GM18951 (cell line): Measurements from ENCODE around the gene TNPO3.

ENCODE experiments used
- POLR2A ChIP-seq: IDR thresholded peaks from 4 replicates; pipeline ENCODE4 v1.6.1; 2011; ENCODE audit warnings: mild to moderate bottlenecking; ENCODE audit not compliant: insufficient read length, insufficient read depth; ENCODE audit errors: extremely low read depth
- in situ Hi-C: fragments of 300-500 bp; cut with MboI; formaldehyde crosslinking; loops from one replicate; pipeline ENCODE4 v1.12.0; 2022; ENCODE audit warnings: low sequenced_read_pairs, mixed read lengths, inconsistent platforms; ENCODE audit not compliant: unreplicated experiment

Gene TNPO3

GRCh38 chr7:129054438-129055293 lies at the start of gene TNPO3:
TSS of gene TNPO3 (minus strand) at chr7:129055111. CDS start at chr7:129054770, 341 bp downstream.
- peak; percentile 76 for TF ChIP-seq POLR2A
- in situ Hi-C loops = no loop called here

DNA sequence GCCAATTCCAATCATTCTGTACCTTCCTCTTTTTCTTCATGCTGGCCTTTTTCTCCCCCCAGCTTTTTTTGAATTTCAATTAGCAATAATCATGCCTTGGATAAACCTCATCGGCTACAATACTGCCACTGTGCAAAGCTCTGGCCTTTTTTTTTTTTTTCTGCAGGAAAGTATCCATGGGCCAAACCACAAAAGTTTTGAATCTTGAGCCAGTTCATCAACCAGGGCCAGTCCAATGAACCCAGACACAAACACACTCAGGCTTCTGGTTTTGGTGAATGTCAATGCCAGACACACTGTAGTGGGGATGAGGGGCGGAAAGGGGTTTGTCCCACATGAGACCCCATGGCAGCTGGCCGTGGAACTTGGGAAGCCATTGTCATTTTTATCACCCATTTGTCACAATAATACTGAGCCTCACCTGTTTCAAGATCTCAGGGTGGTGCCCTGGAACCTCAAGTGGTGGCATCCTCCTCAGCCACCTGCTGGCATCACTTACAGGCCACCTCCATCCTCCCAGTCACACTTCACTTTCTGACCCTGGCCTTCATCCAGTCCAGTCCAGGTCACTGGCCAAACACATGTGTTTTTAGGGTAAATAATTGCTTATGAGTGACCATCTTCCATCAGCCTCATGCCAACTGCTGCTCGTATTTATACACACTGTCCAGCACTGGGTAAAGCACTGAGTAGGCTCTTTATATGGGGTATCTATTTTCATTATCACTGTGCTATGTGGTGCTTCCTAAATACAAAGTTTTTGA lies 48.8 kb upstream of the TNPO3 start:
- in situ Hi-C loops = no loop called here
- TF ChIP-seq POLR2A = no peak

GRCh38 chr7:129101746-129102145 lies 46.8 kb upstream of the TNPO3 start:
- TF ChIP-seq POLR2A = no peak
- in situ Hi-C loops = no loop called here

DNA sequence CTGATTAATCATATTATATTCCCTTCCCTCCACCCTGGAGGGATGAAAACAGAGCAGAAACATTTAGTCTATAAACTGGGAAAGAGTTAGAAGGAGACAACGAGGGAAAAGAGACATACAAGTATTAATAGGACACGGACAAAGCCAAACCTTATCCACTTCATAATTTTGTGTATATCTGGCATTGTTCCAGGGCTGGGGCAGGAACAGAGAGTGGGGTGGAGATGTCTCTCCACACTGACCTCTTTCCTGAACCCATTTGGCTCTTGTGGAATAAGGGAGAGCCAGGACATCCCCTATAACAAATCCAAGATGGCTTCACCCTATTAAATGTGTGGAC lies 45.9 kb upstream of the TNPO3 start:
- TF ChIP-seq POLR2A = no peak
- in situ Hi-C loops = no loop called here

GRCh38 chr7:129098409-129099084 lies 43.6 kb upstream of the TNPO3 start:
- no peak for TF ChIP-seq POLR2A
- in situ Hi-C loops = loop anchor here (10.0 kb wide), 1 partner anchor 194 kb away; no protein-coding TSS in a partner anchor

GRCh38 chr7:129095258-129095657 lies 40.3 kb upstream of the TNPO3 start:
- in situ Hi-C loops = loop anchor here (10.0 kb wide), 1 partner anchor 190 kb away; no protein-coding TSS in a partner anchor
- no peak for TF ChIP-seq POLR2A

DNA sequence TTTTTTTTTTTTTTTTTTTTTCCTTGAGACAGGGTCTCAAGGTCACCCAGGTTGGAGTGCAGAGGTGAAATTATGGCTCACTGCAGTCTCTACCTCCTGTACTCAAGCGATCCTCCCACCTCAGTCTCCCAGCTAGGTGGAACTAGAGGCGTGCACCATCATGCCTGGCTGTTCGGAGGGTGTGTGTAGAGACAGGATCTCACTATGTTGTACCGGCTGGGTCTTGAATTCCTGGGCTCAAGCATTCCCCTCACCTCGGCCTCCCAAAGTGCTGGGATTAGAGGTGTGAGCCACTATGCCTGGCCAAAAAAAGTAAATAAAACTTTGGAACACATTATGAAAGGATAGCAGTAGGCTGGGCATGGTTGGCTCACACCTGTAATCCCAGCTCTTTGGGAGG lies 39.6 kb upstream of the TNPO3 start:
- TF ChIP-seq POLR2A = no peak
- in situ Hi-C loops = loop anchor here (10.0 kb wide), 1 partner anchor 190 kb away; no protein-coding TSS in a partner anchor

- TF ChIP-seq POLR2A = no peak
- in situ Hi-C loops = loop anchor here (10.0 kb wide), 1 partner anchor 189 kb away; no protein-coding TSS in a partner anchor
These were observed 39.1 kb upstream of the TNPO3 start for GRCh38 chr7:129093867-129094456.

DNA sequence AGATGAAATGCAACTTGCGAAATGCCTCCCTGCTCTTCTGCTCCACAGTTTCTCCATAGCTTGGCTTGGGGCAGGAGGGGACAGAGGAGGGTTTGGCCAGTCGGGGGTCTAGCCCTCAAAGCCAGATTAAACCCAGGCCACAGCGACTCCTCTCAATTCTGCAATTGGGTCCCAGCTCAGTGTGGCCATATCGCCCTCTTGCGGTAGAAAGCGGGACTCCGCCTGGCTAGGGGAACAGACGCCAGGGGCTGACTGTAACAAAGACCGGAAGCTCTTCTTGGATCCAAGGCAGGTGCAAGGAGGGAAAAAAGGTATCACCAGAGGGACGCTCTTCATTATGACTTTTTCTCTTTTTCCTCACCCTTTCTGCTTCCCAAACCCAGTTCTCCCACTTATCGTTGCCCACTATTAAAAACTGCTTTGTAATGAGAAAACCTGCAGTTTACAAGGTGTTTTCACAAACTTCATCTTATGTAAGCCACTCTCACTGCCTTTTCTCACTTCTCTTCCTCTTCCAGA lies 36.6 kb upstream of the TNPO3 start:
- no peak for TF ChIP-seq POLR2A
- in situ Hi-C loops = loop anchor here (10.0 kb wide), 1 partner anchor 187 kb away; no protein-coding TSS in a partner anchor

GRCh38 chr7:129090300-129090907 lies 35.5 kb upstream of the TNPO3 start:
- TF ChIP-seq POLR2A = no peak
- in situ Hi-C loops = loop anchor here (10.0 kb wide), 1 partner anchor 186 kb away; no protein-coding TSS in a partner anchor

DNA sequence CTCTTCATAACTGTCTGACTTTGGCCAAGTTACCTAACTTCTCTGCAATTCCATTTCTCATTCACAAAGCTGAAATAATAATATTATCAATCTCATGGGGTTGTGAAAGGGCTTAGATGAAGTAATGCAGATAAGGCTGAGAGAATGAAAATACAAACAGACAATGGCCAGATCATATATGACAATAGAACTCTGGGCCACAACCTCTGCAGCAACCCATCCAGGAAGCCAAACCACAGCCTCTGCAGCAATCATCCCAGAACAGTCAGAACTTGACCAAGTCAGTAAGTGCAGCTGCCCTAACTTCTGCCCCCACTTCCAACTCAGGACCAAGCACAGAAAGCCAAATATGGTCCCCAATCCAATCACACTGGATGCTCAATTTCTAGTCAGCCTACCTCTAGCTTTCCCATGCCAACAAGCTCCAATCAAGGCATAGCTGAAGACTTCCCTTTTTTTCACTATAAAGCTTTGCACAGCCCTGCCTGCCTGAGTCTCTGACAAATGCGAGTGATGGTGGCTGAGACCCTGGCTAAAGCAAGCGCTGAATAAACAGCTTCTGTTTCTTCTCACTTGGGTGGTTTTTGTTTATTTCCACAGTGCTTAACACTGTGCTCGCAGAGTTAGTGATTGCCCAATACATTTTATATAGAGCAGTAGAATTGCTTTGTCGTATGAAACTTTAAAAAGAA lies 34.8 kb upstream of the TNPO3 start:
- TF ChIP-seq POLR2A = no peak
- in situ Hi-C loops = loop anchor here (10.0 kb wide), 1 partner anchor 185 kb away; no protein-coding TSS in a partner anchor
